Esophagus squamous epithelium (tissue), 5 donors: ENCODE results near the gene TSPAN6. TPM values are rescaled to one million over a fixed set of nuclear protein-coding genes. Genes with fewer than 3 reads are reported as not detected.

Experiments
- DNase-seq: peaks from one replicate; lab custom pipeline; 2025; lab: John Stamatoyannopoulos, UW
- H3K27ac ChIP-seq, 4 donors: fragments of 200-600 bp; sonication (generic); one replicate each; pipeline ENCODE4 v1.5.1; 2016 to 2019; ENCODE audit warnings: mild to moderate bottlenecking in 1 of 4
- H3K27me3 ChIP-seq, 4 donors: fragments of 200-600 bp; sonication (generic); 1 replicate in 3 of 4; 2 replicates in 1 of 4; pipeline versions ENCODE4 v1.5.1 to v1.6.0; 2017 to 2021; ENCODE audit warnings: antibody characterized with exemption in 1 of 4
- H3K36me3 ChIP-seq, 3 donors: fragments of 200-600 bp; sonication (generic); one replicate each; pipeline ENCODE4 v1.5.1; 2016 to 2019
- H3K4me1 ChIP-seq, 3 donors: fragments of 200-600 bp; sonication (generic); one replicate each; pipeline ENCODE4 v1.5.1; 2017 to 2019
- H3K4me3 ChIP-seq, 4 donors: fragments of 200-600 bp; sonication (generic); 1 replicate in 3 of 4; 2 replicates in 1 of 4; pipeline ENCODE4 v1.5.1; 2016 to 2019; ENCODE audit warnings: mild to moderate bottlenecking in 2 of 4, moderate library complexity in 1 of 4
- H3K9me3 ChIP-seq, 3 donors: fragments of 200-600 bp; sonication (generic); one replicate each; pipeline ENCODE4 v1.5.1; 2016 to 2019
- POLR2A ChIP-seq, 4 donors: fragments of 450-650 bp; IDR thresholded peaks; one replicate each; pipeline ENCODE4 v1.6.1; 2017; ENCODE audit warnings: antibody characterized with exemption in 4 of 4, mild to moderate bottlenecking in 4 of 4, moderate library complexity in 3 of 4
- WGBS, 2 donors: methylation state at CpG; one replicate each; pipeline ENCODE4 v1.1.5; 2018; 5-methylcytosine and 5-hydroxymethylcytosine counted together
- intact Hi-C: fragments of 100-400 bp; cut with DNase I; formaldehyde crosslinking; loops from one replicate; pipeline ENCODE4 v1.15.0; 2022
- total RNA-seq, 4 donors: library from RNA; depleted of rRNA; stranded (reverse); fragments of >200 nt; gene quantifications; one replicate each; pipeline ENCODE4 v1.1.0, GENCODE V29; 2016
- TF ChIP-seq, protein P1 (sequence below), 6 experiments: fragments of 450-650 bp in 4 of 6; fragments of 200-600 bp in 2 of 6; sonication (generic) in 2 of 6; IDR thresholded peaks; one replicate each; pipeline ENCODE4 v1.5.1; 2016 to 2019; ENCODE audit warnings: antibody characterized with exemption in 6 of 6, mild to moderate bottlenecking in 4 of 6, moderate library complexity in 4 of 6
- donor health status: DM: yes; HTN: yes; CAD: no.

The TSPAN6 gene
- total RNA-seq, 4 donors from 2014 or later, result 27.1 to 72.1 (median 37.7) TPM

DNA sequence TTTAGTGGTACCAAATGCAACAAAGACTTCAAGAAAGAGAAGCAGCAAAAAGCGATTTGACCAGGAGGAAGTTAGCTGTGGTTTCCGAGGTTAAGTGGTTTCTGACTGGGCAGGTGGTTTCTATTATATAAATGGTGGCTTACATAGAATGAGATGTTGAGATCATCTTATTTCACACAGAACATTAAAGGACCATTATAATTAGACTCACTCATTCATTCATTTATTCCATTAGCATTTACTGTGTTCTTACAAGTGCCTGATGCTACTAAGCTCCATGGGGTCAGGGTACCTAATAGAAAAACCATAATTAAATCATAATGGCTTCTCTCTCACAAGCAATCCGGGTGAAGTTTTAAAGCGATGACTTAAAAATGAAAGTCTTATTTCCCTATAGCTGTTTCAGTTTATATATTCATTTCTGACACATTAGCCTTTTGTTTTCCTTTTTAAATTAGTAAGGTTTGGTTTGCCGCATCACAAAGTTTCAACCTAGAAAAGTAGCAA lies 10.6 kb downstream of the TSPAN6 start:
- no peaks in the 10 kb centered on the region for H3K4me1 ChIP-seq
- intact Hi-C loops, result no loop called here

DNA sequence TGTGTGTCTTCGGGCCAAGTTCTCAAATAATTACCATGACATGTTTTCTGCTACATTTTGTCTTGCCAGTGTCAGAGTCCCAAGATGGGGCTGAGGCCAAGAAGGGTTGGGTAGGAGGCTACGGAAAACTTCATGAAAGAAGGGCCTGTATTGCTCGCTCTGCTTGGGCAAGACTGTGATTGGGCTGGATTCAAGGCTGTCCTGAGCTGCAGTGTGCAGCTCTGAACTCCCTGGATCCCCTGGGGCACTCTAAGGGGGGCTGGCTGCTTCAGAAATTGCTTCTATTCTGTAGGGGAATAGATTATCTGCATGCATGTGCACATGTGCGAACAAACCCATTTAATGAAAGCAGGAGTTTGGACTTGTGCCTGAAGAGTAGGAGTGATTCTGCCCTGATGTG lies 13.6 kb downstream of the TSPAN6 start:
- H3K9me3 ChIP-seq, result no peaks in the 10 kb centered on the region
- no peaks in the 10 kb centered on the region for H3K36me3 ChIP-seq
- no peaks in the 10 kb centered on the region for H3K27me3 ChIP-seq
- TF ChIP-seq, protein P1, sequence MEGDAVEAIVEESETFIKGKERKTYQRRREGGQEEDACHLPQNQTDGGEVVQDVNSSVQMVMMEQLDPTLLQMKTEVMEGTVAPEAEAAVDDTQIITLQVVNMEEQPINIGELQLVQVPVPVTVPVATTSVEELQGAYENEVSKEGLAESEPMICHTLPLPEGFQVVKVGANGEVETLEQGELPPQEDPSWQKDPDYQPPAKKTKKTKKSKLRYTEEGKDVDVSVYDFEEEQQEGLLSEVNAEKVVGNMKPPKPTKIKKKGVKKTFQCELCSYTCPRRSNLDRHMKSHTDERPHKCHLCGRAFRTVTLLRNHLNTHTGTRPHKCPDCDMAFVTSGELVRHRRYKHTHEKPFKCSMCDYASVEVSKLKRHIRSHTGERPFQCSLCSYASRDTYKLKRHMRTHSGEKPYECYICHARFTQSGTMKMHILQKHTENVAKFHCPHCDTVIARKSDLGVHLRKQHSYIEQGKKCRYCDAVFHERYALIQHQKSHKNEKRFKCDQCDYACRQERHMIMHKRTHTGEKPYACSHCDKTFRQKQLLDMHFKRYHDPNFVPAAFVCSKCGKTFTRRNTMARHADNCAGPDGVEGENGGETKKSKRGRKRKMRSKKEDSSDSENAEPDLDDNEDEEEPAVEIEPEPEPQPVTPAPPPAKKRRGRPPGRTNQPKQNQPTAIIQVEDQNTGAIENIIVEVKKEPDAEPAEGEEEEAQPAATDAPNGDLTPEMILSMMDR (IDR thresholded peaks at IDR 0.05), result no peak
- no peak for TF ChIP-seq POLR2A (IDR thresholded peaks at IDR 0.05)
- WGBS, 2 donors, result 63 to 82% methylated on average over 2 to 4 of the region's 4 CpGs
- intact Hi-C loops, result no loop called here
- DNase-seq, result no peak
- no peaks in the 10 kb centered on the region for H3K4me1 ChIP-seq
- H3K27ac ChIP-seq, result no peak overlapping the region
- no peak overlapping the region for H3K4me3 ChIP-seq

More for the DNA sequence above, 10.6 kb downstream of the TSPAN6 start:
- 60 to 68% methylated on average over 5 of the region's 5 CpGs for WGBS, 2 donors
- Histone ChIP-seq H3K27me3 (no peaks in the 10 kb centered on the region), H3K9me3 (no peaks in the 10 kb centered on the region), H3K4me3 (no peak overlapping the region), H3K27ac (no peak overlapping the region), H3K36me3 (peaks cover 0 to 20% (median 0%) of the 10 kb centered on the region in 3 donors)
- DNase-seq, result no peak
- TF ChIP-seq, protein P1 (IDR thresholded peaks at IDR 0.05), result no peak
- TF ChIP-seq POLR2A (IDR thresholded peaks at IDR 0.05), result no peak

DNA sequence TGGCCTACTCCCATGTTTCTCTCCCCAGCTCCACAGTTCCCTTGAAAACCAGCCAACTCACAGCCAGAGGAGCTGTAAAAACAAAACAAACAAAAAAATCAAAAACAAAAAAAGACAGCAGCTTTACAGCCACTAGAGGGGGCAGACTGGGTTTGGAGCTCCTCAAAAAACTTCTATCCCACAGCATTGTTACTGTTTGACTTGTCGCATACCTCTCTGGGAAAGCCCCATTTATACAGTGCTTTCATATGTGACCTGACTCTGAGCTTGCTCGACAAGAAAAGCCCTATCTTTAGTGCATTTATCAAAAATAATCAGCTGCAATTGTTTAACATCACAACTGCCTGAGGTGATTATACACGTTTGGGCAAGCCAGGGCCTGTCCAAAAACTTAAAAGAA lies 21.6 kb downstream of the TSPAN6 start:
- DNase-seq, result no peak
- 17% methylated on average over 3 of the region's 3 CpGs; no CpG with 5 or more reads in 1 of the 2 donors for WGBS, 2 donors
- intact Hi-C loops, result no loop called here

DNA sequence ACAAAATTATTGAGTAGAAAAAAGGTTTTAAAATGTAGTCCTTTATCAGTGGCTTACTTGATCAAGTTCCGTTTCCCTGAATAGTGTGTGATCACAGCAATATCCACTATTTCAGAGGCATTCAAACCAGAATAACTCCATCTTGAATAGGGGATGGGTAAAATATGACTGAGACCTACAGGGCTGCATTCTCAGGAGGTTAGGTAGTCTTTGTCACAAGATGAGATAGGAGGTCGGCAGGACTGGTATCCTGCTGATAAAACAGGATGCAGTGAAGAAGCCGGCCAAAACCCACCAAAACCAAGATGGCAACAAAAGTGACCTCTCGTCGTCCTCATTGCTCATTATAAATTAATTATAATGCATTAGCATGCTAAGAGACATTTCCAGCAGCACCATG lies 24.7 kb downstream of the TSPAN6 start:
- Histone ChIP-seq H3K36me3 (no peaks in the 10 kb centered on the region), H3K4me1 (peaks cover 0 to 5% (median 0%) of the 10 kb centered on the region in 3 donors), H3K9me3 (no peaks in the 10 kb centered on the region), H3K27me3 (peaks cover 0 to 3% (median 0%) of the 10 kb centered on the region in 4 donors), H3K4me3 (no peak overlapping the region), H3K27ac (no peak overlapping the region)
- 75 to 92% methylated on average over 4 to 5 of the region's 5 CpGs for WGBS, 2 donors
- TF ChIP-seq, protein P1 (IDR thresholded peaks at IDR 0.05), result no peak
- no peak for TF ChIP-seq POLR2A (IDR thresholded peaks at IDR 0.05)
- DNase-seq, result no peak
- intact Hi-C loops, result no loop called here

More for the DNA sequence above, 21.6 kb downstream of the TSPAN6 start:
- Histone ChIP-seq H3K4me3 (no peak overlapping the region), H3K27me3 (peaks cover 0 to 3% (median 0%) of the 10 kb centered on the region in 4 donors), H3K27ac (no peak overlapping the region), H3K9me3 (no peaks in the 10 kb centered on the region), H3K36me3 (no peaks in the 10 kb centered on the region), H3K4me1 (peaks cover 0 to 5% (median 0%) of the 10 kb centered on the region in 3 donors)
- TF ChIP-seq, protein P1 (IDR thresholded peaks at IDR 0.05), result peak in 4 of 6 experiments; percentile 15 to 43 (median 26)
- TF ChIP-seq POLR2A (IDR thresholded peaks at IDR 0.05), result no peak

DNA sequence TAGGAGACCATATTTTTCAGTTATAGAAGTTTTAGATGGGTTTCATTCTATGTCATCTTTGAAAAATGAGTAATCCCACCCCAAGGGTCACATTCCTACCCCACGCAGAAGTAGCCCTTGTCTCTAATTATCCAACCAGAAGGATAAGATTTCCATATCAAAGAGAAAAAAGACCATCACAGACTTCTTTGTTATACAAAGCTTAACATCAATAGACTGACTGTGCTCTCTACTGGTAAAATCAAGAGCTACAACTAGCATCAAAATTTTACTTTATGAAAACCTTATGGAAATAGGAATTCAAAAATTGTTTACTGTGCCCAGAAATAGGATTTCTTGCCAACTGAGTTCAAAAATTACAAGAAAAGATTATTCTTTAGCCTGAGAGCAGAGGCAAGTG lies 27.0 kb downstream of the TSPAN6 start:
- 31% methylated on average over 1 of the region's 1 CpG for WGBS, 2 donors
- no peaks in the 10 kb centered on the region for H3K36me3 ChIP-seq
- TF ChIP-seq, protein P1 (IDR thresholded peaks at IDR 0.05), result no peak
- TF ChIP-seq POLR2A (IDR thresholded peaks at IDR 0.05), result no peak
- intact Hi-C loops, result no loop called here
- no peaks in the 10 kb centered on the region for H3K9me3 ChIP-seq
- H3K4me1 ChIP-seq, result peaks cover 0 to 2% (median 0%) of the 10 kb centered on the region in 3 donors
- no peak overlapping the region for H3K4me3 ChIP-seq
- peaks cover 0 to 3% (median 0%) of the 10 kb centered on the region in 4 donors for H3K27me3 ChIP-seq
- no peak overlapping the region for H3K27ac ChIP-seq
- no peak for DNase-seq
